ENCODE data around the gene UCHL1. TPM values are rescaled to one million over a fixed set of nuclear protein-coding genes. Genes with fewer than 3 reads are reported as not detected.
"Not testable (repeated sequence)": the region's sequence is repeated elsewhere in the genome, so short reads cannot be mapped to it uniquely, and the experiment has no call there.

UCHL1 gene
- total RNA-seq, 2 donors from 2014 or later: 36.8 to 126 TPM

DNA sequence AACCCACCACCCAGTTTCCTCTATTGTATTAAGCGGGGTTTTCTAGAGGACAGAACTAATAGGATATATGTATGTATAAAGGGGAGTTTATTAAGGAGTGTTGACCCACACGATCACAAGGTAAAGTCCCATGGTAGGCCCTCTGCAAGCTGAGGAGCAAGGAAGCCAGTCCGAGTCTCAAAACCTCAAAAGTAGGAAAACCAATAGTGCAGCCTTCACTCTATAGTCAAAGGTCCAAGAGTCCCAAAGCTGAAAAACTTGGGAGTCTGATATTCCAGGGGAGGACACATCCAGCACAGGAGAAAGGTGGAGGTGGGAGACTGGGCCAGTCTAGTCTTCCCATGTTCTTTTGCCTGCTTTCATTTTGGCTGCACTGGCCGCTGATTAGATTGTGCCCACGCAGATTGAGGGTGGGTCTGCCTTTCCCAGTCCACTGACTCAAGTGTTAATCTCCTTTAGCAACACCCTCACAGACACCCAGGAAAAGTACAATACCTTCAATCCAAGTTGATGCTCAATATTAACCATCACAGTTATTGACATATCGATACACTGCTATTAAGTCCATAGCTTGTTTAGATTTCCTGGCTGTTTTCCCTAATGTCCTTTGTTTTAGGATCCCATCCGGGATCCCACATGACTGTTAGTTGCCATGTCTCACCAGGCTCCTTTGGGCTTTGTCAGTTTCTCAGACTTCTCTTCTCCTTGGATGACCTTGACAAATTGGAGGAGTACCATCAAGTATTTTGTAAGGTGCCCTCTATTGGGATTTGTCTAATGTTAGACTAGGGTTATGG lies 12.2 kb downstream of the UCHL1 start:
- no peak for DNase-seq (ENCODE audit: low spot score)
- no peak overlapping the region for H3K4me3 ChIP-seq

DNA sequence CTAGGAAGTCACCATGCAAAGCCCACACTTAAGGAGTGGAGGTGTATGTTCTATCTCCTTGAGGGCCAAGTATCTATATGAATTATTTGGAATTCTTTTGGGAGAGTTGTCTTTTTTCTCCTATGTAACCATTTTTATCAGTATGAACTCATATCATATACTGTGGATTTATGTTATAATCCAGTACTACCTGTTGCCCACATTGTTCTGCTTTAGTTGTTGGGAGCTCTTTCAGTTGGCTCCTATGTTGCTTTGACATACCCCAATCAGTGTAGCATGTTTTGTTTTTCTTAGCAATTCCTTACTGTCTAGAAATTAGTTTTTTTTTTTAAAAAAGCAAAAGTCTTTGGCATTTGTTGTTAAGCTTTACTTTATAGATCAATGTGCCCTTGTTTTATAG lies 13.0 kb downstream of the UCHL1 start:
- TF ChIP-seq, protein P1, sequence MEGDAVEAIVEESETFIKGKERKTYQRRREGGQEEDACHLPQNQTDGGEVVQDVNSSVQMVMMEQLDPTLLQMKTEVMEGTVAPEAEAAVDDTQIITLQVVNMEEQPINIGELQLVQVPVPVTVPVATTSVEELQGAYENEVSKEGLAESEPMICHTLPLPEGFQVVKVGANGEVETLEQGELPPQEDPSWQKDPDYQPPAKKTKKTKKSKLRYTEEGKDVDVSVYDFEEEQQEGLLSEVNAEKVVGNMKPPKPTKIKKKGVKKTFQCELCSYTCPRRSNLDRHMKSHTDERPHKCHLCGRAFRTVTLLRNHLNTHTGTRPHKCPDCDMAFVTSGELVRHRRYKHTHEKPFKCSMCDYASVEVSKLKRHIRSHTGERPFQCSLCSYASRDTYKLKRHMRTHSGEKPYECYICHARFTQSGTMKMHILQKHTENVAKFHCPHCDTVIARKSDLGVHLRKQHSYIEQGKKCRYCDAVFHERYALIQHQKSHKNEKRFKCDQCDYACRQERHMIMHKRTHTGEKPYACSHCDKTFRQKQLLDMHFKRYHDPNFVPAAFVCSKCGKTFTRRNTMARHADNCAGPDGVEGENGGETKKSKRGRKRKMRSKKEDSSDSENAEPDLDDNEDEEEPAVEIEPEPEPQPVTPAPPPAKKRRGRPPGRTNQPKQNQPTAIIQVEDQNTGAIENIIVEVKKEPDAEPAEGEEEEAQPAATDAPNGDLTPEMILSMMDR (IDR thresholded peaks at IDR 0.05): no peak
- H3K27ac ChIP-seq: no peak overlapping the region
- no peak for DNase-seq (ENCODE audit: low spot score)
- H3K9me3 ChIP-seq: no peaks in the 10 kb centered on the region
- no peak overlapping the region for H3K4me3 ChIP-seq
- no peaks in the 10 kb centered on the region for H3K36me3 ChIP-seq
- no peaks in the 10 kb centered on the region for H3K27me3 ChIP-seq
- H3K4me1 ChIP-seq: no peaks in the 10 kb centered on the region

More for the DNA sequence above, 12.2 kb downstream of the UCHL1 start:
- Histone ChIP-seq H3K36me3 (no peaks in the 10 kb centered on the region), H3K4me1 (no peaks in the 10 kb centered on the region), H3K9me3 (no peaks in the 10 kb centered on the region), H3K27ac (no peak overlapping the region), H3K27me3 (no peaks in the 10 kb centered on the region)
- TF ChIP-seq, protein P1 (IDR thresholded peaks at IDR 0.05): no peak

DNA sequence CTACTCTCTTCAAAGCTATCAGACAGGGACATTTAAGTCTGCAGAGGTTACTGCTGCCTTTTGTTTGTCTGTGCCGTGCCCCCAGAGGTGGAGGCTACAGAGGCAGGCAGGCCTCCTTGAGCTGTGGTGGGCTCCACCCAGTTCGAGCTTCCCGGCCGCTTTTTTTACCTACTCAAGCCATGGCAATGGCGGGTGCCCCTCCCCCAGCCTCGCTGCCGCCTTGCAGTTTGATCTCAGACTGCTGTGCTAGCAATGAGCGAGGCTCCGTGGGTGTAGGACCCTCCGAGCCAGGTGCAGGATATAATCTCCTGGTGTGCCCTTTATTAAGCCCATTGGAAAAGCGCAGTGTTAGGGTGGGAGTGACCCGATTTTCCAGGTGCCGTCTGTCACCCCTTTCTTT lies 19.2 kb downstream of the UCHL1 start:
- DNase-seq (ENCODE audit: low spot score); H3K4me1 ChIP-seq; H3K4me3 ChIP-seq; H3K36me3 ChIP-seq; H3K27me3 ChIP-seq; H3K9me3 ChIP-seq; H3K27ac ChIP-seq: not testable (repeated sequence)

DNA sequence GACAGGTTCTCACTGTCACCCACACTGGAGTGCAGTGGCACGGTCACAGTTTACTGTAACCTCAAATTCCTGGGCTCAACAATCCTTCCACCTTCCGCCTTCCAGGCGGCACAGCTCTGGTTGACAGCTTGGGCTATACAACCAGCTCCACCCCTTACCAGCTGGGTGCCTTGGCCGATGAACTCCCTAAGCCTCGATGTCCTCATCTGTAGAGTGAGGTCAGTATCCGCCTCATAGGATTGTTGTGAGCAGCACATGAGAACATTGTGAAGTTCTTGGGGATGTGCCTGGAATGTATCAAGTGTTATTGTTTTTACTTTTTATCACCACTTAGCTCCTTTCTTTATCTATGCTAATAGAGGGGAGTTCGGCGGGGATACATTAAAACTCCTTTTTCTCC lies 23.3 kb downstream of the UCHL1 start:
- Histone ChIP-seq H3K27ac (no peak overlapping the region), H3K36me3 (no peaks in the 10 kb centered on the region), H3K9me3 (no peaks in the 10 kb centered on the region), H3K27me3 (no peaks in the 10 kb centered on the region), H3K4me3 (no peak overlapping the region), H3K4me1 (no peaks in the 10 kb centered on the region)
- DNase-seq (ENCODE audit: low spot score): no peak
- TF ChIP-seq, protein P1 (IDR thresholded peaks at IDR 0.05): no peak

DNA sequence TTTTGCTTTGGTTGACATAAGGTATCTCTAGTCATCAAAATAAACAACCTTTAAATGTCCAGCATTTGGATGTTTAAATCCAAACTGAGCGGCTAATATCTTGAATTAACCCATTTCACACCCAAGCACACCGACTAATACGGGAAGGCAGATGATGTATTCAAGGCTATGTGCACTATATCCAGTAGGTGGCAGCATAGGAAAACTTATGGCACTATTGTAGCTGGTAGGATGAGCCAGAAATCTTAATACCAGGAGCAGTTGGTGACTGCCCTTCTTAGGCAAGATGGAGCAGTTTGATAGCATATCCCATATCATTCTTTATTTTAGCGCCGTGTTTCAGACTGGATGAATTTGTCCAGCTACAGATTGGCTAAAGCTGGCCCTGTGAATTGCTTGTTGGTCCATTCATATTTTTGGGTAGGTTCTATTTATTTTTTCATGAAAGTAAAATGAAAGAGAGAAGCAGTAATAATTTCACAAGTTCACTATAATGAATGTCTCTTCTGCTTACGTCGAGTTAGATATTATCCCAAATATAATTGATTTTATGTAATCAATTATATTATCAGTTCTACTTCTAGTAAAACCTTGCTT lies 24.4 kb downstream of the UCHL1 start:
- no peaks in the 10 kb centered on the region for H3K36me3 ChIP-seq

DNA sequence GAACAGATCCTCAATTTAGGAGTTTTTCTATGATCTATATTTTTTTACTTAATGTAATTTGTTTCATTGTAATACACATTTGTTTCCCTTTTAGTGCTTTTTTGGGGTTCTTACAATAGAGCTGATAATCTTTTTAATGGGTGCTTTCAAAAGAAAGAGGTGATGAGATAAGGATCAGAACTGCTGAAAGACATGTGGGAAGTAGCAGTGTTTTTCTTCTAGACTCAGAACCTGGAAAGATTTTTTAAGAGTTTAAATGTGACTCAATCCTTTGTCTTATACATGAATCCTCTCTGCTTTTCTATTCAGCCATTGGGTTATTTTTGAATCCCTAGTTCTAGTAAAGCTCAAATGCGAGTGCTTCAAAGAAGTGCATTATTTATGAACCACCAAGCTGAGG lies 25.6 kb downstream of the UCHL1 start:
- Histone ChIP-seq H3K27ac (no peak overlapping the region), H3K4me1 (no peaks in the 10 kb centered on the region), H3K4me3 (no peak overlapping the region), H3K36me3 (no peaks in the 10 kb centered on the region), H3K27me3 (no peaks in the 10 kb centered on the region), H3K9me3 (no peaks in the 10 kb centered on the region)
- TF ChIP-seq, protein P1 (IDR thresholded peaks at IDR 0.05): no peak
- no peak for DNase-seq (ENCODE audit: low spot score)

More for the DNA sequence above, 24.4 kb downstream of the UCHL1 start:
- TF ChIP-seq, protein P1 (IDR thresholded peaks at IDR 0.05): peak; percentile 31 to 89
- H3K4me1 ChIP-seq: no peaks in the 10 kb centered on the region
- H3K9me3 ChIP-seq: no peaks in the 10 kb centered on the region
- H3K4me3 ChIP-seq: no peak overlapping the region
- H3K27ac ChIP-seq: no peak overlapping the region
- no peaks in the 10 kb centered on the region for H3K27me3 ChIP-seq
- no peak for DNase-seq (ENCODE audit: low spot score)

All from right atrium auricular region (tissue), 2 donors.